ENCODE results near the gene SIL1. TPM values are rescaled to one million over a fixed set of nuclear protein-coding genes. Genes with fewer than 3 reads are reported as not detected.
A peak's percentile ranks its signal among the peaks of the same experiment; 100 is the strongest.

Gene SIL1
- total and polyA plus RNA-seq, 8 donors: 22.2 to 83.6 (median 33.4) TPM

- Histone ChIP-seq H3K4me1 (peaks cover 49 to 95% (median 70%) of the 10 kb centered on the region in 4 donors), H3K4me3 (no peak overlapping the region), H3K27ac (no peak overlapping the region), H3K36me3 (peaks cover 0 to 6% (median 2%) of the 10 kb centered on the region in 4 donors), H3K27me3 (no peaks in the 10 kb centered on the region), H3K9me3 (no peaks in the 10 kb centered on the region)
- no peak for DNase-seq
- TF ChIP-seq EP300 (IDR thresholded peaks at IDR 0.05) (no peak), POLR2AphosphoS5 (IDR thresholded peaks at IDR 0.05) (no peak), POLR2A (IDR thresholded peaks at IDR 0.05) (no peak), CTCF (IDR thresholded peaks at IDR 0.05) (no peak)
- 68 to 83% (median 74%) methylated on average over 2 of the region's 2 CpGs for WGBS, 5 donors
- intact Hi-C loops (cut with DNase I; ENCODE audit: low total_unique reads): no loop called here
Observed at GRCh38 chr5:139183502-139183901, 14.7 kb downstream of the SIL1 start.

- no peak for DNase-seq
- peak overlapping the region in 1 of 5 donors; percentile 37 for H3K27ac ChIP-seq
Observed at GRCh38 chr5:139182528-139183296, 15.5 kb downstream of the SIL1 start.

GRCh38 chr5:139181835-139182452 lies 16.2 kb downstream of the SIL1 start:
- H3K27ac ChIP-seq: peak overlapping the region in 3 of 5 donors; percentile 2 to 37 (median 2)
- 57 to 68% (median 65%) methylated on average over 8 of the region's 8 CpGs for WGBS, 5 donors
- DNase-seq: no peak
- no peaks in the 10 kb centered on the region for H3K27me3 ChIP-seq
- TF ChIP-seq POLR2AphosphoS5 (IDR thresholded peaks at IDR 0.05) (no peak), CTCF (IDR thresholded peaks at IDR 0.05) (no peak), POLR2A (IDR thresholded peaks at IDR 0.05) (no peak), EP300 (IDR thresholded peaks at IDR 0.05) (no peak)
- H3K4me3 ChIP-seq: no peak overlapping the region
- peaks cover 0 to under 1% (median 0%) of the 10 kb centered on the region in 4 donors for H3K36me3 ChIP-seq
- intact Hi-C loops (cut with DNase I; ENCODE audit: low total_unique reads): no loop called here
- peaks cover 64 to 100% (median 81%) of the 10 kb centered on the region in 4 donors for H3K4me1 ChIP-seq
- H3K9me3 ChIP-seq: no peaks in the 10 kb centered on the region

More at GRCh38 chr5:139182528-139183296, 15.5 kb downstream of the SIL1 start:
- no peak overlapping the region for H3K4me3 ChIP-seq
- intact Hi-C loops (cut with DNase I; ENCODE audit: low total_unique reads): no loop called here
- H3K4me1 ChIP-seq: peaks cover 57 to 98% (median 76%) of the 10 kb centered on the region in 4 donors
- no peak for TF ChIP-seq POLR2A (IDR thresholded peaks at IDR 0.05)
- no peak for TF ChIP-seq CTCF (IDR thresholded peaks at IDR 0.05)
- TF ChIP-seq EP300 (IDR thresholded peaks at IDR 0.05): no peak
- TF ChIP-seq POLR2AphosphoS5 (IDR thresholded peaks at IDR 0.05): no peak
- H3K27me3 ChIP-seq: no peaks in the 10 kb centered on the region
- peaks cover 0 to 6% (median 2%) of the 10 kb centered on the region in 4 donors for H3K36me3 ChIP-seq
- whole genome bisulfite sequencing, 5 donors: 80 to 90% (median 85%) methylated on average over 4 of the region's 4 CpGs
- H3K9me3 ChIP-seq: no peaks in the 10 kb centered on the region

GRCh38 chr5:139181322-139181730 lies 16.8 kb downstream of the SIL1 start:
- Histone ChIP-seq H3K27me3 (no peaks in the 10 kb centered on the region), H3K4me3 (no peak overlapping the region), H3K27ac (peak overlapping the region in 3 of 5 donors; percentile 2 to 44 (median 37)), H3K9me3 (no peaks in the 10 kb centered on the region), H3K4me1 (peaks cover 62 to 100% (median 79%) of the 10 kb centered on the region in 4 donors), H3K36me3 (no peaks in the 10 kb centered on the region)
- WGBS, 5 donors: 38 to 64% (median 48%) methylated on average over 2 of the region's 2 CpGs
- DNase-seq: no peak
- TF ChIP-seq POLR2AphosphoS5 (IDR thresholded peaks at IDR 0.05): no peak
- TF ChIP-seq POLR2A (IDR thresholded peaks at IDR 0.05): no peak
- TF ChIP-seq CTCF (IDR thresholded peaks at IDR 0.05): no peak
- TF ChIP-seq EP300 (IDR thresholded peaks at IDR 0.05): no peak
- intact Hi-C loops (cut with DNase I; ENCODE audit: low total_unique reads): no loop called here
